Nephron progenitor cell (in vitro differentiated cells): ENCODE data around the gene CEACAM18.

Experiments
- DNase-seq: peaks from one replicate; pipeline ENCODE4 v3.0.0; 2021
- H3K27ac Mint-ChIP-seq: 2 replicates; pipeline ENCODE4 v1.8.0; 2021; ENCODE audit warnings: mild to moderate bottlenecking, moderate library complexity, mixed read lengths
- H3K27me3 Mint-ChIP-seq: 2 replicates; pipeline ENCODE4 v1.8.0; 2021; ENCODE audit warnings: mild to moderate bottlenecking, low read depth, mixed read lengths; ENCODE audit not compliant: poor library complexity
- H3K36me3 Mint-ChIP-seq: 2 replicates; pipeline ENCODE4 v1.8.0; 2021; ENCODE audit warnings: low read depth, mixed read lengths
- H3K4me1 Mint-ChIP-seq: 2 replicates; pipeline ENCODE4 v1.8.0; 2021; ENCODE audit warnings: mixed read lengths
- H3K4me3 Mint-ChIP-seq: 2 replicates; pipeline ENCODE4 v1.8.0; 2021; ENCODE audit warnings: mild to moderate bottlenecking, moderate library complexity, mixed read lengths
- H3K9me3 Mint-ChIP-seq: 2 replicates; pipeline ENCODE4 v1.8.0; 2021; ENCODE audit warnings: mild to moderate bottlenecking, moderate library complexity, mixed read lengths
- TF ChIP-seq, protein P1 (sequence below): fragments of 200-600 bp; sonication (generic); IDR thresholded peaks from 2 replicates; pipeline ENCODE4 v1.5.0; 2021; ENCODE audit warnings: antibody characterized with exemption

CEACAM18 gene

GRCh38 chr19:51503286-51503817 lies 25.0 kb downstream of the CEACAM18 start:
- H3K4me1 Mint-ChIP-seq = no peaks in the 10 kb centered on the region
- no peak overlapping the region for H3K4me3 Mint-ChIP-seq
- peaks cover 86% of the 10 kb centered on the region for H3K9me3 Mint-ChIP-seq
- no peak overlapping the region for H3K27ac Mint-ChIP-seq
- no peaks in the 10 kb centered on the region for H3K36me3 Mint-ChIP-seq
- H3K27me3 Mint-ChIP-seq = peaks cover 5% of the 10 kb centered on the region
- DNase-seq = no peak
- TF ChIP-seq, protein P1, sequence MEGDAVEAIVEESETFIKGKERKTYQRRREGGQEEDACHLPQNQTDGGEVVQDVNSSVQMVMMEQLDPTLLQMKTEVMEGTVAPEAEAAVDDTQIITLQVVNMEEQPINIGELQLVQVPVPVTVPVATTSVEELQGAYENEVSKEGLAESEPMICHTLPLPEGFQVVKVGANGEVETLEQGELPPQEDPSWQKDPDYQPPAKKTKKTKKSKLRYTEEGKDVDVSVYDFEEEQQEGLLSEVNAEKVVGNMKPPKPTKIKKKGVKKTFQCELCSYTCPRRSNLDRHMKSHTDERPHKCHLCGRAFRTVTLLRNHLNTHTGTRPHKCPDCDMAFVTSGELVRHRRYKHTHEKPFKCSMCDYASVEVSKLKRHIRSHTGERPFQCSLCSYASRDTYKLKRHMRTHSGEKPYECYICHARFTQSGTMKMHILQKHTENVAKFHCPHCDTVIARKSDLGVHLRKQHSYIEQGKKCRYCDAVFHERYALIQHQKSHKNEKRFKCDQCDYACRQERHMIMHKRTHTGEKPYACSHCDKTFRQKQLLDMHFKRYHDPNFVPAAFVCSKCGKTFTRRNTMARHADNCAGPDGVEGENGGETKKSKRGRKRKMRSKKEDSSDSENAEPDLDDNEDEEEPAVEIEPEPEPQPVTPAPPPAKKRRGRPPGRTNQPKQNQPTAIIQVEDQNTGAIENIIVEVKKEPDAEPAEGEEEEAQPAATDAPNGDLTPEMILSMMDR = no peak

DNA sequence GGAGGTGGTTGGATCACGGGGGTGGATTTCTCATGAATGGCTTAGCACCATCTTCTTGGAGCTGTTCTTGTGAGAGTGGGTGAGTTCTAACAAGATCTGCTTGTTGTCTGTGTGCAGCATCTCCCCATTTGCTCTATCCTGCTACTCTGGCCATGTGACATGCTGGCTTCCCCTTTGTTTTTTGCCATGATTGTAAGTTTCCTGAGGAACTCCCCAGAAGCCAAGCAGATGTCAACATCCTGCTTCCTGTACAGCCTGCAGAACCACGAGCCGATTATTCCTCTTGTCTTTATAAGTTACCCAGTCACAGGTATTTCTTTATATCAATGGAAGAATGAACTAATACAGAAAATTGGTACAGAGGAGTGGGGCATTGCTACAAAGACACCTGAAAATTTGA lies 25.6 kb downstream of the CEACAM18 start:
- H3K9me3 Mint-ChIP-seq = peaks cover 86% of the 10 kb centered on the region
- H3K4me3 Mint-ChIP-seq = no peak overlapping the region
- H3K36me3 Mint-ChIP-seq = no peaks in the 10 kb centered on the region
- peaks cover 5% of the 10 kb centered on the region for H3K27me3 Mint-ChIP-seq
- no peak overlapping the region for H3K27ac Mint-ChIP-seq
- TF ChIP-seq, protein P1 = no peak
- no peaks in the 10 kb centered on the region for H3K4me1 Mint-ChIP-seq
- no peak for DNase-seq

- H3K9me3 Mint-ChIP-seq = peaks cover 85% of the 10 kb centered on the region
- no peak for DNase-seq
- peaks cover 5% of the 10 kb centered on the region for H3K27me3 Mint-ChIP-seq
- no peak overlapping the region for H3K27ac Mint-ChIP-seq
- H3K36me3 Mint-ChIP-seq = no peaks in the 10 kb centered on the region
- no peaks in the 10 kb centered on the region for H3K4me1 Mint-ChIP-seq
- TF ChIP-seq, protein P1 = no peak
- no peak overlapping the region for H3K4me3 Mint-ChIP-seq
Measured at GRCh38 chr19:51505904-51506303, 27.6 kb downstream of the CEACAM18 start.

GRCh38 chr19:51507192-51507591 lies 28.9 kb downstream of the CEACAM18 start:
- Mint-ChIP-seq H3K36me3 (no peaks in the 10 kb centered on the region), H3K9me3 (peaks cover 75% of the 10 kb centered on the region), H3K4me3 (no peak overlapping the region), H3K27ac (no peak overlapping the region), H3K27me3 (peaks cover 9% of the 10 kb centered on the region), H3K4me1 (no peaks in the 10 kb centered on the region)
- DNase-seq = no peak
- TF ChIP-seq, protein P1 = no peak

- Mint-ChIP-seq H3K36me3 (no peaks in the 10 kb centered on the region), H3K4me1 (no peaks in the 10 kb centered on the region), H3K9me3 (peaks cover 70% of the 10 kb centered on the region), H3K4me3 (no peak overlapping the region), H3K27ac (no peak overlapping the region), H3K27me3 (peaks cover 9% of the 10 kb centered on the region)
- TF ChIP-seq, protein P1 = no peak
- DNase-seq = no peak
Measured at GRCh38 chr19:51507640-51508058, 29.3 kb downstream of the CEACAM18 start.

- Mint-ChIP-seq H3K4me3 (no peak overlapping the region), H3K36me3 (no peaks in the 10 kb centered on the region), H3K27ac (no peak overlapping the region), H3K27me3 (peaks cover 9% of the 10 kb centered on the region), H3K9me3 (peaks cover 65% of the 10 kb centered on the region), H3K4me1 (no peaks in the 10 kb centered on the region)
- TF ChIP-seq, protein P1 = no peak
- DNase-seq = no peak
Measured at GRCh38 chr19:51508059-51508733, 29.9 kb downstream of the CEACAM18 start.
